AG04450 (cell line): ENCODE results near the gene CDC5L. TPM values are rescaled to one million over a fixed set of nuclear protein-coding genes. Genes with fewer than 3 reads are reported as not detected.

Source experiments
- CTCF ChIA-PET: fragments of 300-600, 350-600 bp; formaldehyde crosslinking; extraction: SDS; loops from one replicate; lab custom pipeline; 2022; ENCODE audit warnings: antibody characterized with exemption, inconsistent platforms; lab: Charles Lee
- POLR2A ChIA-PET: fragments of 350-600 bp; formaldehyde crosslinking; extraction: SDS; loops from one replicate; lab custom pipeline; 2021; ENCODE audit warnings: antibody characterized with exemption, inconsistent platforms; lab: Yijun Ruan, JAX
- DNase-seq: peaks from one replicate; pipeline ENCODE4 v3.0.0-alpha.2; 2011; ENCODE audit warnings: low read depth, low spot score
- H3K27ac ChIP-seq: one replicate; pipeline ENCODE4 v1.5.1; 2012; ENCODE audit warnings: low read depth, low read length, control low read depth
- H3K27me3 ChIP-seq: one replicate; pipeline ENCODE4 v1.6.0; 2012; ENCODE audit warnings: low read length; ENCODE audit not compliant: control insufficient read depth, insufficient read depth
- H3K4me3 ChIP-seq: 2 replicates; pipeline ENCODE4 v1.5.1; 2011; ENCODE audit warnings: mild to moderate bottlenecking, low read depth, low read length, control low read depth
- H3K9me3 ChIP-seq: 2 replicates; pipeline ENCODE4 v1.5.1; 2012; ENCODE audit warnings: low read length; ENCODE audit not compliant: control insufficient read depth, insufficient read depth
- CTCF ChIP-seq: IDR thresholded peaks from 2 replicates; pipeline ENCODE4 v1.5.1; 2011; ENCODE audit warnings: low read depth, low read length, control low read depth, inconsistent platforms
- polyA plus RNA-seq: library from polyadenylated mRNA; depleted of rRNA; stranded (reverse); fragments of >200 nt; gene quantifications from 2 replicates; pipeline ENCODE4 v1.2.3, GENCODE V29; 2011

The CDC5L gene
- polyA plus RNA-seq, 1 experiment = 22.4 TPM

DNA sequence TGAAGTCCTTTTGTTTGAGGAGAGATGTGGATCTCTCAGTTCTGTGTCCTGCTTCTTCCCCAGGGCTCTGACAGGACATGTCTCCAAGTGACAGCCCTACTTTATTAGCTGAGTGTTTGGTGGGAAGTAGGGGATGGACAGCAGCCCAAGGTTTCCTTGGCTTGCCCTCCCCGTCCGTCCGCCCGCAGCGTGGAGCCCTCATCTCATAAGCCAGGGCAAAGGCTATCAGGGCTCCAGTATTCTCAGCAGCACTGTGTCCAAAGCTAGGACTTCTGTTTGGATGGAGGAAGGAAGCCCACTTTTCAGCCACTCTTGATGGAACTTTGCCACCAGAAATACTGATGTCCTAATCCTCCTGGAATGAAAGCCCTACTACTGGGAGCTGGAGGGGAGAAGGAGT is 13.6 kb downstream of the CDC5L start:
- DNase-seq = no peak
- Histone ChIP-seq H3K4me3 (no peak overlapping the region), H3K27ac (no peak overlapping the region), H3K9me3 (no peaks in the 10 kb centered on the region), H3K27me3 (no peaks in the 10 kb centered on the region)
- CTCF ChIA-PET = no interaction called here
- no peak for TF ChIP-seq CTCF
- POLR2A ChIA-PET = no interaction called here

DNA sequence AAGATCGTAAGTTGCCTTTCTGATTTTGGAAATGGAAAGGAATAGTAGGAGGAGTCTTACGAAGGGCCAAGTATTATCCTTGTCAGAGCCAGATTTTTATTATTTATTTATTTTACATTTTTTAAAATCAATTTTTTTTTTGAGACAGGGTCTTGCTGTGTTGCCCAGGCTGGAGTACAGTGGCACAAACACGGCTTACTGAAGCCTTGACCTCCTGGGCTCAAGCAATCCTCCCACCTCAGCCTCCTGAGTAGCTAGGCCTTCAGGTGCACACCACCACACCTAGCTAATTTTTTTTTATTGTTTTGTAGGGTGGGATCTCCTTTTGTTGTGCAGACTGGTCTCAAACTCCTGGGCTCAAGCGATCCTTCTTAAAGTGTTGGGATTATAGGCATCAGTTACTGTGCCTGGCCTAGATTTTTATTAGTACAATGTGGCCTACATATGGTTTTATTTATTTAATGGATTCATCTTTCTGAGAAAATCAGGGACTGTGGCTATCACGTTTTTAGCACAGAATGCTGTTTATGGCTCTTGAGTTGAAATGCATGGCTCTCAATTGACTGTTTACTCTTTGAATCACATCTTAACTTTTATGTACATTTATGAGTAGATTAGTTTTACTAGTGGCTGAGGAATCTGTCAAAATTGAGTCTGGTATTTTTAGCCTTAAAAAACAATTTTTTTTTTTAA is 16.7 kb downstream of the CDC5L start:
- no peaks in the 10 kb centered on the region for H3K27me3 ChIP-seq
- no peak overlapping the region for H3K27ac ChIP-seq
- POLR2A ChIA-PET = no interaction called here
- H3K4me3 ChIP-seq = no peak overlapping the region
- CTCF ChIA-PET = interaction anchor here (1.1 kb wide), 2 partner anchors 12 to 28 kb away, joined by 3 to 4 read pairs; no protein-coding TSS in a partner anchor
- no peaks in the 10 kb centered on the region for H3K9me3 ChIP-seq
- TF ChIP-seq CTCF = no peak
- DNase-seq = no peak

DNA sequence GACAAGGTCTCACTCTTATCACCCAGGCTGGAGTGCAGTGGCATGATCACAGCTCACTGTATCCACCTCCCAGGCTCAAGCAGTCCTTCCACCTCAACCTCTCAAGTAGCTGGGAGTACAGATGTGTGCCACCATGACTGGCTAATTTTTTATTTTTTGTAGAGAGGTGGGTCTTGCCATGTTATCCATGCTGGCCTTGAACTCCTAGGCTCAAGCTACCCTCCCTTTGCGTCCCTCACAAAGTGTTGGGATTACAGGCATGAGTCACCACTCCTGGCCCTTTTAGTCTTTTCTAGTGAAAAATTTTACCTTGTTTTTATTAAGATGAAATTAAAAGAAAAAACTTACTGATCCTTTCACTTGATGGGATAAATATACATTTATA is 17.2 kb downstream of the CDC5L start:
- Histone ChIP-seq H3K27me3 (no peaks in the 10 kb centered on the region), H3K9me3 (no peaks in the 10 kb centered on the region), H3K4me3 (no peak overlapping the region), H3K27ac (no peak overlapping the region)
- no peak for DNase-seq
- no peak for TF ChIP-seq CTCF
- POLR2A ChIA-PET = no interaction called here
- CTCF ChIA-PET = no interaction called here

- TF ChIP-seq CTCF = no peak
- CTCF ChIA-PET = interaction anchor here (1.4 to 2.6 kb wide), 2 partner anchors 23 to 1522 kb away, joined by 3 to 10 read pairs; no protein-coding TSS in a partner anchor
These were observed 20.6 kb downstream of the CDC5L start for GRCh38 chr6:44407951-44408670.

More at GRCh38 chr6:44407951-44408670, 20.6 kb downstream of the CDC5L start:
- no peaks in the 10 kb centered on the region for H3K9me3 ChIP-seq
- no peak for DNase-seq
- no peaks in the 10 kb centered on the region for H3K27me3 ChIP-seq
- POLR2A ChIA-PET = no interaction called here
- no peak overlapping the region for H3K4me3 ChIP-seq
- no peak overlapping the region for H3K27ac ChIP-seq
